Measurements from ENCODE around the gene FAM118A. TPM values are rescaled to one million over a fixed set of nuclear protein-coding genes. Genes with fewer than 3 reads are reported as not detected.

FAM118A gene
- total and polyA plus RNA-seq, 2 of the 8 experiments (the other 6 are each of a cell fraction or from before 2014, with no cell fraction given) = 8.5 to 18.6 TPM

- Histone ChIP-seq H2AK5ac (ENCODE audit: low read depth, low read length) (no peak overlapping the region), H2BK120ac (replicated peaks; ENCODE audit: low read depth, low read length) (no peak overlapping the region), H3K27me3 (replicated peaks in 1 of 4; ENCODE audit: control insufficient read depth in 3 of 4, extremely low read depth in 1 of 4, insufficient read depth in 3 of 4, low read length in 3 of 4) (no peaks in the 10 kb centered on the region), H3K79me1 (ENCODE audit: low read depth, low read length) (no peaks in the 10 kb centered on the region), H3K4me3 (ENCODE audit: extremely low read depth in 1 of 4, insufficient read depth in 2 of 4, low read depth in 3 of 4, low read length in 4 of 4) (no peak overlapping the region), H2BK20ac (ENCODE audit: low read length) (no peak overlapping the region), H3K23ac (ENCODE audit: insufficient read length) (no peak overlapping the region), H3K27ac (ENCODE audit: low read depth, low read length) (no peak overlapping the region), H3K18ac (ENCODE audit: extremely low read depth, low read length) (no peak overlapping the region), H3K23me2 (ENCODE audit: low read depth, low read length) (no peaks in the 10 kb centered on the region), H4K8ac (ENCODE audit: extremely low read depth, insufficient read depth, low read length) (no peak overlapping the region), H3K79me2 (ENCODE audit: control insufficient read depth in 1 of 2, insufficient read depth in 2 of 2, low read length in 2 of 2) (no peaks in the 10 kb centered on the region), H2BK5ac (ENCODE audit: low read depth, low read length) (no peak overlapping the region), H2BK12ac (ENCODE audit: low read depth, low read length) (no peak overlapping the region), H4K20me1 (replicated peaks in 1 of 2; ENCODE audit: control insufficient read depth in 1 of 2, insufficient read depth in 2 of 2, low read length in 2 of 2) (no peaks in the 10 kb centered on the region), H2AFZ (ENCODE audit: low read length) (no peak overlapping the region), H3K4me1 (replicated peaks in 1 of 4; ENCODE audit: control insufficient read depth in 3 of 4, insufficient read depth in 4 of 4, low read length in 3 of 4) (no peaks in the 10 kb centered on the region), H3K14ac (ENCODE audit: insufficient read length) (no peak overlapping the region), H3K4me2 (ENCODE audit: insufficient read depth in 1 of 2, low read depth in 2 of 2, low read length in 2 of 2) (no peak overlapping the region), H3K9me3 (ENCODE audit: insufficient read depth in 2 of 2, low read depth in 1 of 2, low read length in 1 of 2) (no peaks in the 10 kb centered on the region), H2BK15ac (ENCODE audit: low read length) (no peak overlapping the region), H3K36me3 (ENCODE audit: control insufficient read depth in 2 of 4, insufficient read depth in 4 of 4, low read length in 3 of 4) (no peaks in the 10 kb centered on the region), H3K4ac (replicated peaks; ENCODE audit: insufficient read length, low read depth, low read length) (no peak overlapping the region), H4K91ac (replicated peaks; ENCODE audit: insufficient read length, low read length) (no peak overlapping the region), H3K56ac (replicated peaks; ENCODE audit: insufficient read length, low read depth, low read length) (no peak overlapping the region), H3K9ac (replicated peaks in 1 of 4; ENCODE audit: extremely low read depth in 1 of 4, low read depth in 3 of 4, low read length in 3 of 4) (no peak overlapping the region), H4K5ac (ENCODE audit: insufficient read length, low read depth, low read length) (no peak overlapping the region)
- ChIA-PET POLR2A (ENCODE audit: partially characterized antibody) (interaction anchor here (0.9 kb wide), 1 partner anchor 41 kb away, joined by 3 read pairs; no protein-coding TSS in a partner anchor), CTCF (ENCODE audit: partially characterized antibody) (interaction anchor here (0.6 to 1.3 kb wide), 2 partner anchors 16 to 46 kb away, joined by 3 read pairs; no protein-coding TSS in a partner anchor)
- 89% methylated on average over 1 of the region's 1 CpG; no CpG with 5 or more reads in 1 of the 2 experiments for WGBS, 2 experiments (ENCODE audit: extremely low coverage in 1 of 2, insufficient coverage in 1 of 2, insufficient read length in 1 of 2, insufficient replicate concordance in 2 of 2, low coverage in 1 of 2, low lambda C conversion rate in 2 of 2, missing lambda C conversion rate in 1 of 2)
- FAIRE-seq (no peak), DNase-seq (ENCODE audit: low read depth in 1 of 2, low spot score in 2 of 2) (no peak)
- TF ChIP-seq KDM4A (IDR thresholded peaks at IDR 0.05; ENCODE audit: low read depth, low read length, severe bottlenecking) (no peak), JUN (IDR thresholded peaks at IDR 0.05; ENCODE audit: low read depth, low read length) (no peak), CTBP2 (IDR thresholded peaks at IDR 0.05; ENCODE audit: borderline replicate concordance, insufficient read depth, insufficient read length, low read length) (no peak), TAF7 (optimal IDR thresholded peaks at IDR 0.05; ENCODE audit: borderline replicate concordance, low read depth, low read length) (no peak), NANOG (IDR thresholded peaks at IDR 0.05; ENCODE audit: insufficient read depth, low read depth, low read length, poor library complexity, severe bottlenecking) (no peak), TCF12 (IDR thresholded peaks at IDR 0.05; ENCODE audit: low read depth, low read length) (no peak), ZNF274 (IDR thresholded peaks at IDR 0.05; ENCODE audit: borderline replicate concordance, extremely low read depth, low read length) (no peak)
Measured at GRCh38 chr22:45351956-45352355, 42.2 kb downstream of the FAM118A start.
